SK-N-MC (cell line): ENCODE results near the gene SNX11.

Experiments used
- EZH2 ChIP-seq: fragments of 200-600 bp; sonication (generic); IDR thresholded peaks from one replicate; pipeline ENCODE4 v1.6.1; 2017; ENCODE audit warnings: antibody characterized with exemption
- POLR2AphosphoS5 ChIP-seq: IDR thresholded peaks from 2 replicates; pipeline ENCODE4 v1.6.1; 2012; ENCODE audit warnings: mild to moderate bottlenecking, low read depth, low read length, borderline replicate concordance

- no peak for TF ChIP-seq POLR2AphosphoS5
- no peak for TF ChIP-seq EZH2
These were observed 27.4 kb downstream of the SNX11 start for GRCh38 chr17:48134912-48135480.
